Measurements from ENCODE around the gene ST3GAL2. TPM values are rescaled to one million over a fixed set of nuclear protein-coding genes. Genes with fewer than 3 reads are reported as not detected.

ST3GAL2 gene
- total and polyA plus RNA-seq, 9 donors: 19.3 to 36.5 (median 28.7) TPM

GRCh38 chr16:70383421-70383960 is 55.4 kb downstream of the ST3GAL2 start:
- 90% methylated on average over 5 of the region's 6 CpGs for whole genome bisulfite sequencing (ENCODE audit: insufficient coverage)
- no peaks in the 10 kb centered on the region for H3K9me3 ChIP-seq (replicated peaks; ENCODE audit: control insufficient read depth, low read depth, low read length)
- no peak for DNase-seq
- H3K27me3 ChIP-seq (ENCODE audit: control insufficient read depth, insufficient read depth, low read length): no peaks in the 10 kb centered on the region
- H3K4me1 ChIP-seq (ENCODE audit: control insufficient read depth, insufficient read depth, low read length): peaks cover 19% of the 10 kb centered on the region
- no peak overlapping the region for H3K4me3 ChIP-seq (ENCODE audit: low read length)
- no peak overlapping the region for H3K27ac ChIP-seq (ENCODE audit: low read length)
- peaks cover 42% of the 10 kb centered on the region for H3K36me3 ChIP-seq (ENCODE audit: control insufficient read depth, insufficient read depth, low read length)

- 15% methylated on average over 33 of the region's 47 CpGs for WGBS (ENCODE audit: insufficient coverage)
- Histone ChIP-seq H3K9me3 (replicated peaks; ENCODE audit: control insufficient read depth, low read depth, low read length) (no peaks in the 10 kb centered on the region), H3K4me1 (ENCODE audit: control insufficient read depth, insufficient read depth, low read length) (peaks cover 19% of the 10 kb centered on the region), H3K36me3 (ENCODE audit: control insufficient read depth, insufficient read depth, low read length) (peaks cover 32% of the 10 kb centered on the region), H3K4me3 (ENCODE audit: low read length) (peak overlapping the region; percentile 67), H3K27me3 (ENCODE audit: control insufficient read depth, insufficient read depth, low read length) (no peaks in the 10 kb centered on the region), H3K27ac (ENCODE audit: low read length) (peak overlapping the region; percentile 71)
- no peak for DNase-seq
These were observed 57.1 kb downstream of the ST3GAL2 start for GRCh38 chr16:70381604-70382342.

GRCh38 chr16:70380919-70381603 is 57.8 kb downstream of the ST3GAL2 start:
- Histone ChIP-seq H3K9me3 (replicated peaks; ENCODE audit: control insufficient read depth, low read depth, low read length) (no peaks in the 10 kb centered on the region), H3K4me1 (ENCODE audit: control insufficient read depth, insufficient read depth, low read length) (peaks cover 19% of the 10 kb centered on the region), H3K4me3 (ENCODE audit: low read length) (peak overlapping the region; percentile 67), H3K27me3 (ENCODE audit: control insufficient read depth, insufficient read depth, low read length) (no peaks in the 10 kb centered on the region), H3K36me3 (ENCODE audit: control insufficient read depth, insufficient read depth, low read length) (peaks cover 34% of the 10 kb centered on the region), H3K27ac (ENCODE audit: low read length) (peak overlapping the region; percentile 87)
- 1% methylated on average over 50 of the region's 52 CpGs for WGBS (ENCODE audit: insufficient coverage)
- DNase-seq: peak; percentile 99

GRCh38 chr16:70380248-70380918 is 58.5 kb downstream of the ST3GAL2 start:
- DNase-seq: peak; percentile 63
- WGBS (ENCODE audit: insufficient coverage): 1% methylated on average over 20 of the region's 31 CpGs
- Histone ChIP-seq H3K9me3 (replicated peaks; ENCODE audit: control insufficient read depth, low read depth, low read length) (no peaks in the 10 kb centered on the region), H3K36me3 (ENCODE audit: control insufficient read depth, insufficient read depth, low read length) (peaks cover 34% of the 10 kb centered on the region), H3K4me1 (ENCODE audit: control insufficient read depth, insufficient read depth, low read length) (peaks cover 19% of the 10 kb centered on the region), H3K27me3 (ENCODE audit: control insufficient read depth, insufficient read depth, low read length) (no peaks in the 10 kb centered on the region), H3K27ac (ENCODE audit: low read length) (peak overlapping the region; percentile 87), H3K4me3 (ENCODE audit: low read length) (peak overlapping the region; percentile 67)

- no peak overlapping the region for H3K27ac ChIP-seq (ENCODE audit: low read length)
- no peak overlapping the region for H3K4me3 ChIP-seq (ENCODE audit: low read length)
- peaks cover 19% of the 10 kb centered on the region for H3K4me1 ChIP-seq (ENCODE audit: control insufficient read depth, insufficient read depth, low read length)
- no peaks in the 10 kb centered on the region for H3K9me3 ChIP-seq (replicated peaks; ENCODE audit: control insufficient read depth, low read depth, low read length)
- no peak for DNase-seq
- 77% methylated on average over 3 of the region's 13 CpGs for WGBS (ENCODE audit: insufficient coverage)
- H3K36me3 ChIP-seq (ENCODE audit: control insufficient read depth, insufficient read depth, low read length): peaks cover 38% of the 10 kb centered on the region
- H3K27me3 ChIP-seq (ENCODE audit: control insufficient read depth, insufficient read depth, low read length): no peaks in the 10 kb centered on the region
These were observed 59.9 kb downstream of the ST3GAL2 start for GRCh38 chr16:70378869-70379493.

- Histone ChIP-seq H3K27ac (ENCODE audit: low read length) (no peak overlapping the region), H3K9me3 (replicated peaks; ENCODE audit: control insufficient read depth, low read depth, low read length) (no peaks in the 10 kb centered on the region), H3K36me3 (ENCODE audit: control insufficient read depth, insufficient read depth, low read length) (peaks cover 38% of the 10 kb centered on the region), H3K27me3 (ENCODE audit: control insufficient read depth, insufficient read depth, low read length) (no peaks in the 10 kb centered on the region), H3K4me1 (ENCODE audit: control insufficient read depth, insufficient read depth, low read length) (peaks cover 19% of the 10 kb centered on the region), H3K4me3 (ENCODE audit: low read length) (no peak overlapping the region)
- no CpG with 5 or more reads among the region's 2 CpGs for WGBS (ENCODE audit: insufficient coverage)
- DNase-seq: no peak
These were observed 61.1 kb downstream of the ST3GAL2 start for GRCh38 chr16:70377782-70378181.

GRCh38 chr16:70375636-70376611 is 63.0 kb downstream of the ST3GAL2 start:
- Histone ChIP-seq H3K4me1 (ENCODE audit: control insufficient read depth, insufficient read depth, low read length) (peaks cover 13% of the 10 kb centered on the region), H3K36me3 (ENCODE audit: control insufficient read depth, insufficient read depth, low read length) (peaks cover 49% of the 10 kb centered on the region), H3K4me3 (ENCODE audit: low read length) (no peak overlapping the region), H3K9me3 (replicated peaks; ENCODE audit: control insufficient read depth, low read depth, low read length) (no peaks in the 10 kb centered on the region), H3K27me3 (ENCODE audit: control insufficient read depth, insufficient read depth, low read length) (no peaks in the 10 kb centered on the region), H3K27ac (ENCODE audit: low read length) (peak overlapping the region; percentile 67)
- 75% methylated on average over 8 of the region's 16 CpGs for WGBS (ENCODE audit: insufficient coverage)
- no peak for DNase-seq

GRCh38 chr16:70374213-70374612 is 64.7 kb downstream of the ST3GAL2 start:
- Histone ChIP-seq H3K36me3 (ENCODE audit: control insufficient read depth, insufficient read depth, low read length) (peaks cover 63% of the 10 kb centered on the region), H3K27me3 (ENCODE audit: control insufficient read depth, insufficient read depth, low read length) (no peaks in the 10 kb centered on the region), H3K4me3 (ENCODE audit: low read length) (no peak overlapping the region), H3K4me1 (ENCODE audit: control insufficient read depth, insufficient read depth, low read length) (no peaks in the 10 kb centered on the region), H3K27ac (ENCODE audit: low read length) (no peak overlapping the region), H3K9me3 (replicated peaks; ENCODE audit: control insufficient read depth, low read depth, low read length) (no peaks in the 10 kb centered on the region)
- DNase-seq: no peak
- WGBS (ENCODE audit: insufficient coverage): 97% methylated on average over 4 of the region's 8 CpGs
